ENCODE measurements around the gene HSDL1. TPM values are rescaled to one million over a fixed set of nuclear protein-coding genes. Genes with fewer than 3 reads are reported as not detected.

The HSDL1 gene
- total and polyA plus RNA-seq, 2 of the 4 experiments (the other 2 are of a cell fraction) = 11.6 to 18.3 TPM

DNA sequence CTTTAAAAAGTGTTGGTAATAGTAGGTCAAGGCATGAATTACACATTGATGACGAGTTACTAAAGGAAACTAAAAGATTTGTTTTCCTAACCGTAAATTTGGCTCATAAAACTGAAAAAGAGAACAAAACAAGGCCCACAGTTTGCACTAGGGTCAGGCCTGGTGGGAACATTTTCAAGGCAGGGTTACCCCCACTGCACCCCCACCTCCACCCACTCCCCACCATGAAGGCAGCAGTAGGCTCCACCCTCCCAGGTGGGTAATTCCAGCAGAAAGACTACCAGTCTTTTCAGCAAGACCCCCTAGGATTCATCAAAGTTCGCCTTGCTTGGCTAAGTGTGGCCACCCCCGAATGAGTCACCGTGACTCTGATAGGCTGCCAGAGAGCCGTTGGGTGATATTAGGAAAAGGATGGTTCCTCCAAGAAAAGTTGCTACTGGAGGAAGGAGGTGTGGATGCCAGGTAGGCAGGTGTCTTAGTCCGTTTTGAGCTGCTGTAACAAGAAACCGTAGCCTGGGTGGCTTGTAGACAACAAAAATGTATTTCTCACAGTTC lies 8.8 kb upstream of the HSDL1 start:
- no peaks in the 10 kb centered on the region for H3K36me3 ChIP-seq (ENCODE audit: control insufficient read depth, insufficient read depth, low read length)
- H4K5ac ChIP-seq (ENCODE audit: low read depth, low read length) = no peak overlapping the region
- H3K4me1 ChIP-seq (ENCODE audit: control insufficient read depth, insufficient read depth, low read length) = no peaks in the 10 kb centered on the region
- H3K4me3 ChIP-seq (ENCODE audit: insufficient read depth, low read depth, low read length) = no peak overlapping the region
- H2AK9ac ChIP-seq (replicated peaks; ENCODE audit: low read depth, low read length, poor library complexity) = no peak overlapping the region
- H3K27ac ChIP-seq (ENCODE audit: insufficient read depth, low read length) = no peak overlapping the region
- no peak overlapping the region for H3K4ac ChIP-seq (ENCODE audit: low read depth, low read length)
- in situ Hi-C loops (cut with MboI; ENCODE audit: low sequenced_read_pairs) = no loop called here
- no peak overlapping the region for H3K23ac ChIP-seq (ENCODE audit: low read depth, low read length)
- DNase-seq = peak; percentile 16
- no peaks in the 10 kb centered on the region for H3K9me1 ChIP-seq (ENCODE audit: insufficient read depth, low read length)
- TF ChIP-seq, protein P1, sequence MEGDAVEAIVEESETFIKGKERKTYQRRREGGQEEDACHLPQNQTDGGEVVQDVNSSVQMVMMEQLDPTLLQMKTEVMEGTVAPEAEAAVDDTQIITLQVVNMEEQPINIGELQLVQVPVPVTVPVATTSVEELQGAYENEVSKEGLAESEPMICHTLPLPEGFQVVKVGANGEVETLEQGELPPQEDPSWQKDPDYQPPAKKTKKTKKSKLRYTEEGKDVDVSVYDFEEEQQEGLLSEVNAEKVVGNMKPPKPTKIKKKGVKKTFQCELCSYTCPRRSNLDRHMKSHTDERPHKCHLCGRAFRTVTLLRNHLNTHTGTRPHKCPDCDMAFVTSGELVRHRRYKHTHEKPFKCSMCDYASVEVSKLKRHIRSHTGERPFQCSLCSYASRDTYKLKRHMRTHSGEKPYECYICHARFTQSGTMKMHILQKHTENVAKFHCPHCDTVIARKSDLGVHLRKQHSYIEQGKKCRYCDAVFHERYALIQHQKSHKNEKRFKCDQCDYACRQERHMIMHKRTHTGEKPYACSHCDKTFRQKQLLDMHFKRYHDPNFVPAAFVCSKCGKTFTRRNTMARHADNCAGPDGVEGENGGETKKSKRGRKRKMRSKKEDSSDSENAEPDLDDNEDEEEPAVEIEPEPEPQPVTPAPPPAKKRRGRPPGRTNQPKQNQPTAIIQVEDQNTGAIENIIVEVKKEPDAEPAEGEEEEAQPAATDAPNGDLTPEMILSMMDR (conservative IDR thresholded peaks at IDR 0.05; ENCODE audit: low read depth, low read length) = no peak
- TF ChIP-seq POLR2A (IDR thresholded peaks at IDR 0.05; ENCODE audit: low read depth, low read length) = no peak
- TF ChIP-seq NFE2L2 (IDR thresholded peaks at IDR 0.05; ENCODE audit: low read depth, low read length) = no peak
- TF ChIP-seq, protein P2, sequence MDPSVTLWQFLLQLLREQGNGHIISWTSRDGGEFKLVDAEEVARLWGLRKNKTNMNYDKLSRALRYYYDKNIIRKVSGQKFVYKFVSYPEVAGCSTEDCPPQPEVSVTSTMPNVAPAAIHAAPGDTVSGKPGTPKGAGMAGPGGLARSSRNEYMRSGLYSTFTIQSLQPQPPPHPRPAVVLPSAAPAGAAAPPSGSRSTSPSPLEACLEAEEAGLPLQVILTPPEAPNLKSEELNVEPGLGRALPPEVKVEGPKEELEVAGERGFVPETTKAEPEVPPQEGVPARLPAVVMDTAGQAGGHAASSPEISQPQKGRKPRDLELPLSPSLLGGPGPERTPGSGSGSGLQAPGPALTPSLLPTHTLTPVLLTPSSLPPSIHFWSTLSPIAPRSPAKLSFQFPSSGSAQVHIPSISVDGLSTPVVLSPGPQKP (IDR thresholded peaks at IDR 0.05; ENCODE audit: borderline replicate concordance, low read depth, low read length) = no peak
- TF ChIP-seq SMC3 (IDR thresholded peaks at IDR 0.05; ENCODE audit: low read depth, low read length) = no peak
- TF ChIP-seq MXI1 (IDR thresholded peaks at IDR 0.05; ENCODE audit: borderline replicate concordance, low read depth, low read length) = no peak
- TF ChIP-seq RFX5 (IDR thresholded peaks at IDR 0.05; ENCODE audit: low read depth, low read length) = no peak
- TF ChIP-seq FOS (IDR thresholded peaks at IDR 0.05; ENCODE audit: low read depth, low read length) = no peak
- TF ChIP-seq, protein P3, sequence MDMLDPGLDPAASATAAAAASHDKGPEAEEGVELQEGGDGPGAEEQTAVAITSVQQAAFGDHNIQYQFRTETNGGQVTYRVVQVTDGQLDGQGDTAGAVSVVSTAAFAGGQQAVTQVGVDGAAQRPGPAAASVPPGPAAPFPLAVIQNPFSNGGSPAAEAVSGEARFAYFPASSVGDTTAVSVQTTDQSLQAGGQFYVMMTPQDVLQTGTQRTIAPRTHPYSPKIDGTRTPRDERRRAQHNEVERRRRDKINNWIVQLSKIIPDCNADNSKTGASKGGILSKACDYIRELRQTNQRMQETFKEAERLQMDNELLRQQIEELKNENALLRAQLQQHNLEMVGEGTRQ (IDR thresholded peaks at IDR 0.05; ENCODE audit: low read depth, low read length) = no peak
- no peak for TF ChIP-seq CHD1 (IDR thresholded peaks at IDR 0.05; ENCODE audit: low read depth, low read length)
- TF ChIP-seq CEBPB (IDR thresholded peaks at IDR 0.05; ENCODE audit: low read depth, low read length) = no peak
- no peak for TF ChIP-seq RCOR1 (IDR thresholded peaks at IDR 0.05; ENCODE audit: insufficient replicate concordance, low read length)
- no peak for TF ChIP-seq BHLHE40 (IDR thresholded peaks at IDR 0.05; ENCODE audit: low read depth, low read length)
- no peak for TF ChIP-seq MAZ (IDR thresholded peaks at IDR 0.05; ENCODE audit: borderline replicate concordance, low read depth, low read length)
- no peak for TF ChIP-seq RAD21 (IDR thresholded peaks at IDR 0.05; ENCODE audit: low read length)
- TF ChIP-seq MAFK (IDR thresholded peaks at IDR 0.05; ENCODE audit: low read depth, low read length) = no peak
- H4K8ac ChIP-seq (ENCODE audit: low read depth in 2 of 2, low read length in 2 of 2) = no peak overlapping the region
- H2BK120ac ChIP-seq (ENCODE audit: low read depth, low read length) = no peak overlapping the region
- H3K9me3 ChIP-seq (ENCODE audit: control insufficient read depth, insufficient read depth, low read length) = peaks cover 2% of the 10 kb centered on the region; the same call in 1 of the 2 replicates
- no TSS peak for BruUV-seq (replicated peaks)
- 84% methylated on average over 3 of the region's 8 CpGs; no CpG with 5 or more reads in 1 of the 2 experiments for WGBS, 2 experiments (ENCODE audit: extremely low coverage in 2 of 2, insufficient read length in 1 of 2)
- H3K18ac ChIP-seq (ENCODE audit: low read depth, low read length) = no peak overlapping the region
- H3K14ac ChIP-seq (replicated peaks; ENCODE audit: low read depth, low read length) = no peak overlapping the region
- H3K56ac ChIP-seq (ENCODE audit: extremely low read depth, insufficient read depth, low read length) = no peak overlapping the region
- peak overlapping the region; percentile 8 for H2AFZ ChIP-seq (replicated peaks; ENCODE audit: low read length, poor library complexity)
- H3K79me1 ChIP-seq (ENCODE audit: low read depth in 1 of 2, low read length in 2 of 2) = no peaks in the 10 kb centered on the region
- no peak overlapping the region for H4K91ac ChIP-seq (ENCODE audit: insufficient read depth, low read depth, low read length)
- intact Hi-C loops (cut with micrococcal nuclease) = no loop called here
- no peak overlapping the region for H2AK5ac ChIP-seq (ENCODE audit: low read depth, low read length)
- no peak overlapping the region for H3K4me2 ChIP-seq (ENCODE audit: low read depth, low read length)
- H4K20me1 ChIP-seq (ENCODE audit: insufficient read depth, low read length) = no peaks in the 10 kb centered on the region
- no peak overlapping the region for H2BK20ac ChIP-seq (ENCODE audit: low read depth, low read length)
- dilution Hi-C loops (cut with HindIII; ENCODE audit: low sequenced_read_pairs, unreplicated experiment) = no loop called here
- H2BK15ac ChIP-seq (ENCODE audit: low read depth, low read length) = no peak overlapping the region
- peaks cover 28% of the 10 kb centered on the region for H3K27me3 ChIP-seq (ENCODE audit: control insufficient read depth, insufficient read depth, low read length)
- ChIA-PET POLR2A (ENCODE audit: unreplicated experiment) (no interaction called here), CTCF (no interaction called here)
- no peak for ATAC-seq (ENCODE audit: low read depth)
- no peak overlapping the region for H2BK5ac ChIP-seq (ENCODE audit: low read depth, low read length, poor library complexity, severe bottlenecking)
- no peak overlapping the region for H3K9ac ChIP-seq (ENCODE audit: low read depth, low read length)
